HL-60 (cell line): ENCODE data around the gene EPHB2.

Experiments used
- DNase-seq, 2 experiments: peaks; one replicate each; pipeline ENCODE4 v3.0.0-alpha.2; 2010 to 2020; ENCODE audit warnings: low read depth in 1 of 2, low spot score in 1 of 2
- H3K27ac ChIP-seq: fragments of 250-450 bp; sonication (Bioruptor Pico); replicated peaks from 2 replicates; pipeline ENCODE4 v1.5.1; 2020; ENCODE audit warnings: mild to moderate bottlenecking, moderate library complexity
- H3K27me3 ChIP-seq: fragments of 250-450 bp; sonication (Bioruptor Pico); 2 replicates; pipeline ENCODE4 v1.5.1; 2021; ENCODE audit warnings: mild to moderate bottlenecking, moderate library complexity; ENCODE audit not compliant: insufficient read depth, poor library complexity, severe bottlenecking
- H3K4me3 ChIP-seq: replicated peaks from 2 replicates; pipeline ENCODE4 v1.5.1; 2011; ENCODE audit warnings: mild to moderate bottlenecking, control low read depth, low read length; ENCODE audit not compliant: insufficient read depth
- GABPA ChIP-seq: IDR thresholded peaks from 2 replicates; pipeline ENCODE4 v1.6.1; 2012; ENCODE audit warnings: low read depth
- POLR2AphosphoS5 ChIP-seq: IDR thresholded peaks from 2 replicates; pipeline ENCODE4 v1.6.1; 2012; ENCODE audit warnings: low read depth
- SPI1 ChIP-seq: IDR thresholded peaks from 2 replicates; pipeline ENCODE4 v1.6.1; 2012; ENCODE audit warnings: low read depth, mild to moderate bottlenecking, borderline replicate concordance
- TF ChIP-seq, protein P1 (sequence below): IDR thresholded peaks from one replicate; pipeline ENCODE4 v1.5.1; 2011; ENCODE audit warnings: low read length, control low read depth, inconsistent platforms; ENCODE audit not compliant: insufficient read depth
- TF ChIP-seq, protein P2 (sequence below): IDR thresholded peaks from 2 replicates; pipeline ENCODE4 v1.6.1; 2012; ENCODE audit warnings: low read depth; ENCODE audit not compliant: insufficient replicate concordance

The EPHB2 gene

GRCh38 chr1:22821027-22821426 is 110.4 kb downstream of the EPHB2 start:
- Histone ChIP-seq H3K27ac (no peak overlapping the region), H3K4me3 (no peak overlapping the region), H3K27me3 (no peaks in the 10 kb centered on the region)
- TF ChIP-seq, protein P1, sequence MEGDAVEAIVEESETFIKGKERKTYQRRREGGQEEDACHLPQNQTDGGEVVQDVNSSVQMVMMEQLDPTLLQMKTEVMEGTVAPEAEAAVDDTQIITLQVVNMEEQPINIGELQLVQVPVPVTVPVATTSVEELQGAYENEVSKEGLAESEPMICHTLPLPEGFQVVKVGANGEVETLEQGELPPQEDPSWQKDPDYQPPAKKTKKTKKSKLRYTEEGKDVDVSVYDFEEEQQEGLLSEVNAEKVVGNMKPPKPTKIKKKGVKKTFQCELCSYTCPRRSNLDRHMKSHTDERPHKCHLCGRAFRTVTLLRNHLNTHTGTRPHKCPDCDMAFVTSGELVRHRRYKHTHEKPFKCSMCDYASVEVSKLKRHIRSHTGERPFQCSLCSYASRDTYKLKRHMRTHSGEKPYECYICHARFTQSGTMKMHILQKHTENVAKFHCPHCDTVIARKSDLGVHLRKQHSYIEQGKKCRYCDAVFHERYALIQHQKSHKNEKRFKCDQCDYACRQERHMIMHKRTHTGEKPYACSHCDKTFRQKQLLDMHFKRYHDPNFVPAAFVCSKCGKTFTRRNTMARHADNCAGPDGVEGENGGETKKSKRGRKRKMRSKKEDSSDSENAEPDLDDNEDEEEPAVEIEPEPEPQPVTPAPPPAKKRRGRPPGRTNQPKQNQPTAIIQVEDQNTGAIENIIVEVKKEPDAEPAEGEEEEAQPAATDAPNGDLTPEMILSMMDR = no peak
- TF ChIP-seq GABPA = no peak
- no peak for TF ChIP-seq POLR2AphosphoS5
- TF ChIP-seq, protein P2, sequence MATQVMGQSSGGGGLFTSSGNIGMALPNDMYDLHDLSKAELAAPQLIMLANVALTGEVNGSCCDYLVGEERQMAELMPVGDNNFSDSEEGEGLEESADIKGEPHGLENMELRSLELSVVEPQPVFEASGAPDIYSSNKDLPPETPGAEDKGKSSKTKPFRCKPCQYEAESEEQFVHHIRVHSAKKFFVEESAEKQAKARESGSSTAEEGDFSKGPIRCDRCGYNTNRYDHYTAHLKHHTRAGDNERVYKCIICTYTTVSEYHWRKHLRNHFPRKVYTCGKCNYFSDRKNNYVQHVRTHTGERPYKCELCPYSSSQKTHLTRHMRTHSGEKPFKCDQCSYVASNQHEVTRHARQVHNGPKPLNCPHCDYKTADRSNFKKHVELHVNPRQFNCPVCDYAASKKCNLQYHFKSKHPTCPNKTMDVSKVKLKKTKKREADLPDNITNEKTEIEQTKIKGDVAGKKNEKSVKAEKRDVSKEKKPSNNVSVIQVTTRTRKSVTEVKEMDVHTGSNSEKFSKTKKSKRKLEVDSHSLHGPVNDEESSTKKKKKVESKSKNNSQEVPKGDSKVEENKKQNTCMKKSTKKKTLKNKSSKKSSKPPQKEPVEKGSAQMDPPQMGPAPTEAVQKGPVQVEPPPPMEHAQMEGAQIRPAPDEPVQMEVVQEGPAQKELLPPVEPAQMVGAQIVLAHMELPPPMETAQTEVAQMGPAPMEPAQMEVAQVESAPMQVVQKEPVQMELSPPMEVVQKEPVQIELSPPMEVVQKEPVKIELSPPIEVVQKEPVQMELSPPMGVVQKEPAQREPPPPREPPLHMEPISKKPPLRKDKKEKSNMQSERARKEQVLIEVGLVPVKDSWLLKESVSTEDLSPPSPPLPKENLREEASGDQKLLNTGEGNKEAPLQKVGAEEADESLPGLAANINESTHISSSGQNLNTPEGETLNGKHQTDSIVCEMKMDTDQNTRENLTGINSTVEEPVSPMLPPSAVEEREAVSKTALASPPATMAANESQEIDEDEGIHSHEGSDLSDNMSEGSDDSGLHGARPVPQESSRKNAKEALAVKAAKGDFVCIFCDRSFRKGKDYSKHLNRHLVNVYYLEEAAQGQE = no peak
- TF ChIP-seq SPI1 = no peak
- no peak for DNase-seq

GRCh38 chr1:22822371-22822770 is 111.7 kb downstream of the EPHB2 start:
- H3K4me3 ChIP-seq = no peak overlapping the region
- no peak for DNase-seq
- no peak overlapping the region for H3K27ac ChIP-seq
- no peaks in the 10 kb centered on the region for H3K27me3 ChIP-seq
- TF ChIP-seq, protein P2 = no peak
- TF ChIP-seq SPI1 (no peak), GABPA (no peak), POLR2AphosphoS5 (no peak)
- TF ChIP-seq, protein P1 = no peak

DNA sequence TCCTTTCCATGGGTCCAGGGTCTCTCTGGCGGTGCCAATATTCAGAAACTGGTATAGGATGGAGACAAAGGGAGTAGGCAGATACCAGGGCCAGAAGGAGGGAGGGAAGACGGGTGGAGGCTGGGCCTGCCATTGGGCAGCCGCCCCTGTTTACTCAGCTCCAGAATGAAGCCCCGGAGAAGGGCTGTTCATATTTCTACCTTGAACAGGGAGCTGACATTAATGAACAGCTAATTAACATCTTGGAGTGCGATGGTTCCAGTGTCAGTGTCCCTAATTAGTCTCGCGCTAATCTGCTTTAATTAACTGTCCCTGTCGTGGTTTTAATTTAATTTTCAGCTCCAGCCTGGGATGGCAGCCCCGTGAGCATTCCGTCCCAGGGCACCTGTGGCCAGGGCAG is 113.8 kb downstream of the EPHB2 start:
- Histone ChIP-seq H3K4me3 (no peak overlapping the region), H3K27me3 (no peaks in the 10 kb centered on the region), H3K27ac (no peak overlapping the region)
- TF ChIP-seq, protein P2 = no peak
- no peak for TF ChIP-seq GABPA
- TF ChIP-seq, protein P1 = no peak
- TF ChIP-seq POLR2AphosphoS5 = no peak
- no peak for TF ChIP-seq SPI1
- DNase-seq = no peak
